Spleen (tissue), 11 donors: ENCODE measurements around the gene MICAL3. TPM values are rescaled to one million over a fixed set of nuclear protein-coding genes. Genes with fewer than 3 reads are reported as not detected.

Source experiments
- DNase-seq: peaks from one replicate; pipeline ENCODE4 v3.0.0-alpha.2; 2020
- H3K27ac ChIP-seq, 8 donors: fragments of 200-600 bp; sonication (generic) in 7 of 8; 1 replicate in 4 of 8; 2 replicates in 4 of 8; pipeline versions ENCODE4 v1.5.0 to v1.8.0; 2016 to 2021; ENCODE audit warnings: inconsistent platforms in 4 of 8, mild to moderate bottlenecking in 4 of 8, moderate library complexity in 1 of 8
- H3K27me3 ChIP-seq, 7 donors: fragments of 200-600 bp; sonication (generic) in 6 of 7; replicated peaks in 1 of 7; 1 replicate in 4 of 7; 2 replicates in 3 of 7; pipeline versions ENCODE4 v1.5.0 to v1.8.0; 2016 to 2021; ENCODE audit warnings: inconsistent platforms in 3 of 7, mild to moderate bottlenecking in 1 of 7
- H3K36me3 ChIP-seq, 6 donors: fragments of 200-600 bp; sonication (generic) in 5 of 6; 1 replicate in 4 of 6; 2 replicates in 2 of 6; pipeline versions ENCODE4 v1.5.0 to v1.8.0; 2016 to 2021; ENCODE audit warnings: inconsistent platforms in 2 of 6
- H3K4me1 ChIP-seq, 6 donors: fragments of 200-600 bp; sonication (generic) in 5 of 6; 1 replicate in 3 of 6; 2 replicates in 3 of 6; pipeline versions ENCODE4 v1.5.0 to v1.8.0; 2016 to 2021; ENCODE audit warnings: inconsistent platforms in 3 of 6
- H3K4me3 ChIP-seq, 8 donors: fragments of 200-600 bp; sonication (generic) in 7 of 8; 1 replicate in 4 of 8; 2 replicates in 4 of 8; pipeline versions ENCODE4 v1.5.0 to v1.8.0; 2016 to 2021; ENCODE audit warnings: inconsistent platforms in 4 of 8, mild to moderate bottlenecking in 4 of 8, moderate library complexity in 2 of 8
- H3K9me3 ChIP-seq, 8 donors: fragments of 200-600 bp; sonication (generic) in 7 of 8; 1 replicate in 4 of 8; 2 replicates in 4 of 8; pipeline versions ENCODE4 v1.5.0 to v1.8.0; 2016 to 2021; ENCODE audit warnings: inconsistent platforms in 4 of 8
- CTCF ChIP-seq, 11 experiments: fragments of 200-600 bp in 7 of 11; fragments of 450-650 bp in 4 of 11; sonication (generic) in 4 of 11; IDR thresholded peaks in 8 of 11; conservative IDR thresholded peaks in 3 of 11; 1 replicate in 7 of 11; 2 replicates in 4 of 11; pipeline versions ENCODE4 v1.4.0 to v1.8.0; 2016 to 2021; ENCODE audit warnings: antibody characterized with exemption in 11 of 11, inconsistent platforms in 4 of 11, mild to moderate bottlenecking in 1 of 11
- POLR2A ChIP-seq, 3 donors: fragments of 450-650 bp; IDR thresholded peaks; one replicate each; pipeline ENCODE4 v1.5.1; 2017; ENCODE audit warnings: antibody characterized with exemption in 3 of 3, mild to moderate bottlenecking in 1 of 3
- POLR2AphosphoS5 ChIP-seq, 3 donors: sonication (generic); formaldehyde crosslinking; IDR thresholded peaks; one replicate each; pipeline ENCODE4 v1.5.1; 2017; ENCODE audit warnings: antibody characterized with exemption in 3 of 3
- WGBS, 5 donors: extraction: QIAGEN DNeasy Blood & Tissue Kit in 3 of 5; methylation state at CpG; one replicate each; pipeline versions ENCODE4 v1.1.5 to v1.1.7; 2013 to 2018; 5-methylcytosine and 5-hydroxymethylcytosine counted together
- intact Hi-C: fragments of 100-400 bp; cut with DNase I; formaldehyde crosslinking; loops from one replicate; pipeline ENCODE4 v1.15.0; 2023; ENCODE audit warnings: low total_unique reads
- polyA plus RNA-seq, 3 donors: library from polyadenylated mRNA; stranded (reverse); fragments of 200-250 nt; gene quantifications; one replicate each; pipeline ENCODE4 v1.2.1, GENCODE V29; 2013
- total RNA-seq, 7 donors: library from RNA; depleted of rRNA in 3 of 7; stranded (reverse); fragments of >200 nt in 3 of 7; fragmentation: NEBNext Ultra II Directional in 4 of 7; extraction: Animal tissue kit (Norgen Biotek cat#: 25700) in 4 of 7; gene quantifications; one replicate each; pipeline versions ENCODE4 v1.1.0 to v1.2.1, GENCODE V29; 2016 to 2021
- donor health status: healthy with polysubstance abuse.
- donor health status: DM: no; HTN: no; CAD: no; lungs with moderate emphysema.
- donor health status: DM: no; HTN: no; CAD: no.
- donor health status: Bipolar disorder and iron deficiency.
- donor health status: healthy.
- donor health status: DM: no; HTN: no; CAD: no.
- donor health status: DM: yes; HTN: yes; CAD: no.

The MICAL3 gene
- total and polyA plus RNA-seq, 10 donors: 2.6 to 133 (median 75.2) TPM

- intact Hi-C loops: loop anchor here (10.0 kb wide), 2 partner anchors 51 to 331 kb away; partner anchors contain the start of gene PEX26
- peaks cover 0 to 16% (median 4%) of the 10 kb centered on the region in 6 donors for H3K4me1 ChIP-seq
- TF ChIP-seq POLR2AphosphoS5 (IDR thresholded peaks at IDR 0.05): peak in 2 of 3 donors; percentile 15 to 37
- no peak for TF ChIP-seq POLR2A (IDR thresholded peaks at IDR 0.05)
- no peak overlapping the region for H3K4me3 ChIP-seq
- H3K9me3 ChIP-seq: no peaks in the 10 kb centered on the region
- H3K27ac ChIP-seq: no peak overlapping the region
- 77 to 87% (median 84%) methylated on average over 20 to 25 of the region's 25 CpGs for WGBS, 5 donors
- peak; percentile 68 for DNase-seq
- H3K27me3 ChIP-seq: no peaks in the 10 kb centered on the region
- H3K36me3 ChIP-seq: peaks cover 0 to 92% (median 36%) of the 10 kb centered on the region in 6 donors
Measured at GRCh38 chr22:17743661-17744411, 280.5 kb downstream of the MICAL3 start.

GRCh38 chr22:17742527-17742902 lies 281.8 kb downstream of the MICAL3 start:
- intact Hi-C loops: loop anchor here (10.0 kb wide), 2 partner anchors 52 to 332 kb away; partner anchors contain the start of gene PEX26
- peaks cover 0 to 92% (median 44%) of the 10 kb centered on the region in 6 donors for H3K36me3 ChIP-seq
- peak overlapping the region in 1 of 8 donors; percentile 10 for H3K27ac ChIP-seq
- peaks cover 0 to 16% (median 4%) of the 10 kb centered on the region in 6 donors for H3K4me1 ChIP-seq
- no peak overlapping the region for H3K4me3 ChIP-seq
- no peaks in the 10 kb centered on the region for H3K9me3 ChIP-seq
- TF ChIP-seq POLR2AphosphoS5 (IDR thresholded peaks at IDR 0.05) (peak; percentile 13 to 28 (median 22)), CTCF (IDR thresholded peaks at IDR 0.05 in 8 of 11, conservative IDR thresholded peaks at IDR 0.05 in 3 of 11) (peak; percentile 22 to 87 (median 66)), POLR2A (IDR thresholded peaks at IDR 0.05) (no peak)
- 62 to 71% (median 70%) methylated on average over 6 to 9 of the region's 9 CpGs for WGBS, 5 donors
- no peaks in the 10 kb centered on the region for H3K27me3 ChIP-seq
- peak; percentile 86 for DNase-seq

GRCh38 chr22:17741866-17742526 lies 282.4 kb downstream of the MICAL3 start:
- WGBS, 5 donors: 74 to 79% (median 76%) methylated on average over 17 to 18 of the region's 18 CpGs
- H3K27ac ChIP-seq: peak overlapping the region in 1 of 8 donors; percentile 10
- peaks cover 0 to 93% (median 50%) of the 10 kb centered on the region in 6 donors for H3K36me3 ChIP-seq
- peaks cover 0 to 16% (median 4%) of the 10 kb centered on the region in 6 donors for H3K4me1 ChIP-seq
- H3K4me3 ChIP-seq: no peak overlapping the region
- DNase-seq: no peak
- no peaks in the 10 kb centered on the region for H3K27me3 ChIP-seq
- TF ChIP-seq CTCF (IDR thresholded peaks at IDR 0.05 in 8 of 11, conservative IDR thresholded peaks at IDR 0.05 in 3 of 11): no peak
- TF ChIP-seq POLR2AphosphoS5 (IDR thresholded peaks at IDR 0.05): no peak
- TF ChIP-seq POLR2A (IDR thresholded peaks at IDR 0.05): no peak
- intact Hi-C loops: loop anchor here (10.0 kb wide), 2 partner anchors 53 to 333 kb away; partner anchors contain the start of gene PEX26
- H3K9me3 ChIP-seq: no peaks in the 10 kb centered on the region

GRCh38 chr22:17739196-17739975 lies 285.0 kb downstream of the MICAL3 start:
- intact Hi-C loops: no loop called here
- Histone ChIP-seq H3K27ac (no peak overlapping the region), H3K36me3 (peaks cover 5 to 98% (median 65%) of the 10 kb centered on the region in 6 donors), H3K27me3 (no peaks in the 10 kb centered on the region), H3K9me3 (no peaks in the 10 kb centered on the region), H3K4me3 (no peak overlapping the region), H3K4me1 (peaks cover 0 to 24% (median 5%) of the 10 kb centered on the region in 6 donors)
- no peak for DNase-seq
- TF ChIP-seq POLR2AphosphoS5 (IDR thresholded peaks at IDR 0.05) (peak in 1 of 3 donors; percentile 49), CTCF (IDR thresholded peaks at IDR 0.05 in 8 of 11, conservative IDR thresholded peaks at IDR 0.05 in 3 of 11) (no peak), POLR2A (IDR thresholded peaks at IDR 0.05) (no peak)
- WGBS, 5 donors: 91 to 97% (median 94%) methylated on average over 22 to 36 of the region's 36 CpGs
